GM12878 (cell line): Measurements from ENCODE around the gene SLITRK5. TPM values are rescaled to one million over a fixed set of nuclear protein-coding genes. Genes with fewer than 3 reads are reported as not detected.
A peak's percentile ranks its signal among the peaks of the same experiment; 100 is the strongest.

Experiments
- ATAC-seq: fragments of 200-7000 bp; cut with Tn5 transposase; 3 replicates; pipeline ENCODE4 v1.9.1; 2020; ENCODE audit warnings: mild to moderate bottlenecking, moderate library complexity
- BruUV-seq: library from RNA; stranded (reverse); fragments of 400-500 nt; replicated peaks from 2 replicates; lab custom pipeline; 2021; lab: Mats Ljungman, UMichigan
- CTCF ChIA-PET: fragments of 300-600 bp; sonication (Branson Sonifier 250); formaldehyde crosslinking; extraction: SDS; loops from one replicate; lab custom pipeline; 2021; ENCODE audit warnings: inconsistent platforms; lab: Yijun Ruan, JAX
- POLR2A ChIA-PET: fragments of 350-600 bp; formaldehyde crosslinking; extraction: SDS; loops from one replicate; lab custom pipeline; 2021; ENCODE audit warnings: inconsistent platforms; lab: Charles Lee
- RAD21 ChIA-PET: fragments of 300-600 bp; sonication (Branson Sonifier 250); formaldehyde crosslinking; loops from one replicate; lab custom pipeline; 2023; ENCODE audit warnings: antibody characterized with exemption; ENCODE audit not compliant: unreplicated experiment; lab: Charles Lee
- SMC1A ChIA-PET: fragments of 300-600 bp; sonication (Branson Sonifier 250); formaldehyde crosslinking; loops from one replicate; lab custom pipeline; 2023; ENCODE audit not compliant: unreplicated experiment, uncharacterized antibody; lab: Charles Lee
- DNase-seq: peaks from one replicate; pipeline ENCODE4 v3.0.0-alpha.2; 2011; ENCODE audit warnings: low read depth, low spot score
- FAIRE-seq: peaks from 3 replicates; lab custom pipeline; 2011; peaks lifted over from hg19 to GRCh38; lab: Jason Lieb, UNC
- H2AFZ ChIP-seq: 2 replicates; pipeline ENCODE4 v1.6.0; 2011; ENCODE audit warnings: low read depth, low read length, control low read depth; ENCODE audit not compliant: control insufficient read depth
- H3K27ac ChIP-seq: 2 replicates; pipeline ENCODE4 v1.5.1; 2011; ENCODE audit warnings: control low read depth; ENCODE audit not compliant: control insufficient read depth, insufficient read depth
- H3K27me3 ChIP-seq, 2 experiments: replicated peaks in 1 of 2; 2 replicates each; pipeline versions ENCODE4 v1.6.0 to v1.6.1; 2011; ENCODE audit warnings: low read length in 1 of 2; ENCODE audit not compliant: control insufficient read depth in 2 of 2, insufficient read depth in 2 of 2
- H3K36me3 ChIP-seq, 2 experiments: 2 replicates each; pipeline ENCODE4 v1.5.1; 2011; ENCODE audit warnings: low read length in 1 of 2; ENCODE audit not compliant: control insufficient read depth in 2 of 2, insufficient read depth in 2 of 2
- H3K4me1 ChIP-seq: 2 replicates; pipeline ENCODE4 v1.6.1; 2011; ENCODE audit warnings: mild to moderate bottlenecking, low read length, moderate library complexity, mixed read lengths; ENCODE audit not compliant: control insufficient read depth, insufficient read depth
- H3K4me2 ChIP-seq: 2 replicates; pipeline ENCODE4 v1.6.0; 2011; ENCODE audit warnings: control low read depth; ENCODE audit not compliant: control insufficient read depth, insufficient read depth
- H3K4me3 ChIP-seq: fragments of 200-600 bp; sonication (generic); 2 replicates; pipeline ENCODE4 v1.5.1; 2016
- H3K79me2 ChIP-seq: 2 replicates; pipeline ENCODE4 v1.6.0; 2011; ENCODE audit warnings: low read length; ENCODE audit not compliant: control insufficient read depth, insufficient read depth
- H3K9ac ChIP-seq: 2 replicates; pipeline ENCODE4 v1.8.0; 2011; ENCODE audit warnings: low read length, control low read depth, mixed read lengths; ENCODE audit not compliant: control insufficient read depth, insufficient read depth
- H3K9me3 ChIP-seq: replicated peaks from 3 replicates; pipeline ENCODE4 v1.5.1; 2011; ENCODE audit warnings: mild to moderate bottlenecking, low read length; ENCODE audit not compliant: control insufficient read depth, insufficient read depth
- H4K20me1 ChIP-seq: 2 replicates; pipeline ENCODE4 v1.6.0; 2011; ENCODE audit not compliant: control insufficient read depth, insufficient read depth
- BCL3 ChIP-seq: IDR thresholded peaks from 2 replicates; pipeline ENCODE4 v1.6.1; 2011; ENCODE audit warnings: borderline replicate concordance, low read depth, mild to moderate bottlenecking, moderate library complexity, low read length; ENCODE audit not compliant: insufficient read depth, poor library complexity, severe bottlenecking
- BHLHE40 ChIP-seq, 2 experiments: fragments of 450-650 bp in 1 of 2; IDR thresholded peaks; 2 replicates each; pipeline ENCODE4 v1.6.1; 2011 to 2017; ENCODE audit warnings: low read depth in 2 of 2, borderline replicate concordance in 1 of 2, improper control_type of control experiment in 1 of 2, low read length in 1 of 2, mild to moderate bottlenecking in 1 of 2
- SMAD1 ChIP-seq: fragments of 450-650 bp; IDR thresholded peaks from 2 replicates; pipeline ENCODE4 v1.6.1; 2018; ENCODE audit warnings: mild to moderate bottlenecking, low read depth; ENCODE audit not compliant: partially characterized antibody
- SMC3 ChIP-seq: IDR thresholded peaks from 2 replicates; pipeline ENCODE4 v1.6.1; 2011; ENCODE audit warnings: low read length, improper control_type of control experiment, borderline replicate concordance
- STAT3 ChIP-seq: IDR thresholded peaks from 2 replicates; pipeline ENCODE4 v1.6.1; 2011; ENCODE audit warnings: low read depth, low read length, improper control_type of control experiment
- ZNF274 ChIP-seq: IDR thresholded peaks from one replicate; pipeline ENCODE4 v1.8.0; 2011; ENCODE audit not compliant: insufficient read length, insufficient read depth
- WGBS: methylation state at CpG from one replicate; pipeline ENCODE4 v1.1.6; 2016; ENCODE audit warnings: low lambda C conversion rate; ENCODE audit not compliant: insufficient replicate concordance, insufficient coverage; ENCODE audit errors: missing lambda C conversion rate; 5-methylcytosine and 5-hydroxymethylcytosine counted together
- in situ Hi-C: fragments of 300-500 bp; cut with MboI; formaldehyde crosslinking; loops from 9 replicates; pipeline ENCODE4 v1.14.3; 2018; ENCODE audit warnings: mixed read lengths
- intact Hi-C: fragments of 100-400 bp; cut with micrococcal nuclease; formaldehyde crosslinking; loops from one replicate; pipeline ENCODE4 v1.14.2; 2022; ENCODE audit not compliant: unreplicated experiment
- polyA plus RNA-seq, 11 experiments: library from polyadenylated mRNA; depleted of rRNA in 4 of 11; unstranded in 6 of 11; stranded (reverse) in 5 of 11; fragments of >200 nt; fragmentation: Nextera tagmentation in 4 of 11; fragmentation: Illumina TruSeq in 1 of 11; extraction: Ambion mirVana in 4 of 11; extraction: Trizol in 1 of 11; gene quantifications; 1 replicate in 1 of 11; 2 replicates in 10 of 11; pipeline versions ENCODE4 v1.2.1 to v1.2.3, GENCODE V29; 2011 to 2016; ENCODE audit warnings: inconsistent platforms in 2 of 11, missing spikeins in 2 of 11, low read depth in 1 of 11
- total RNA-seq, 4 experiments: library from RNA; depleted of rRNA in 3 of 4; stranded (reverse); fragments of >200 nt in 3 of 4; fragmentation: Illumina TruSeq in 1 of 4; extraction: Trizol in 1 of 4; gene quantifications; 2 replicates each; pipeline versions ENCODE4 v1.2.1 to v1.2.3, GENCODE V29; 2013 to 2021

The SLITRK5 gene
- total and polyA plus RNA-seq, 10 of the 15 experiments (the other 5 are each of a cell fraction or from before 2014, with no cell fraction given), result under 0.01 to 0.08 (median under 0.01) TPM; not detected in 7

- TF ChIP-seq BCL3, result no peak
- no peak for TF ChIP-seq ZNF274
- TF ChIP-seq SMC3, result no peak
Observed at GRCh38 chr13:87677043-87677495, 5.9 kb downstream of the SLITRK5 start (continued).

GRCh38 chr13:87677496-87678371 lies 6.6 kb downstream of the SLITRK5 start:
- no peak overlapping the region for H3K4me2 ChIP-seq
- FAIRE-seq, result no peak
- no peaks in the 10 kb centered on the region for H3K79me2 ChIP-seq
- ChIA-PET SMC1A (no interaction called here), POLR2A (no interaction called here), CTCF (no interaction called here), RAD21 (no interaction called here)
- intact Hi-C loops, result no loop called here
- no peak overlapping the region for H3K4me3 ChIP-seq
- H2AFZ ChIP-seq, result no peak overlapping the region
- ATAC-seq, result no peak; the same call in 1 of the 3 replicates
- H4K20me1 ChIP-seq, result no peaks in the 10 kb centered on the region
- TF ChIP-seq STAT3, result no peak
- peak in 1 of 2 experiments; percentile 87; a peak in 2 of 4 replicates for TF ChIP-seq BHLHE40 (IDR thresholded peaks at IDR 0.05; ENCODE audit: borderline replicate concordance in 1 of 2, low read depth in 2 of 2, low read length in 1 of 2)
- TF ChIP-seq SMAD1, result no peak
- 26% methylated on average over 46 of the region's 60 CpGs for WGBS
- H3K4me1 ChIP-seq, result no peaks in the 10 kb centered on the region
- H3K27me3 ChIP-seq, result no peaks in the 10 kb centered on the region; a peak in 2 of 4 replicates
- no peaks in the 10 kb centered on the region for H3K36me3 ChIP-seq
- no peaks in the 10 kb centered on the region; the same call in 2 of the 3 replicates for H3K9me3 ChIP-seq
- no TSS peak for BruUV-seq
- no peak overlapping the region for H3K27ac ChIP-seq
- in situ Hi-C loops, result no loop called here
- no peak for DNase-seq
- H3K9ac ChIP-seq, result no peak overlapping the region
